ENCODE data around the gene ATR.

Gene ATR

GRCh38 chr3:142613491-142613890 lies 35.0 kb upstream of the ATR start:
- no peak for TF ChIP-seq REST (IDR thresholded peaks at IDR 0.05; ENCODE audit: insufficient replicate concordance, low read depth)
- TF ChIP-seq CTCF (IDR thresholded peaks at IDR 0.05; ENCODE audit: insufficient read depth, low read length), result no peak
- no peak for TF ChIP-seq GABPA (IDR thresholded peaks at IDR 0.05; ENCODE audit: low read depth)
- no peak for TF ChIP-seq SPI1 (IDR thresholded peaks at IDR 0.05; ENCODE audit: borderline replicate concordance, low read depth)
- TF ChIP-seq POLR2AphosphoS5 (IDR thresholded peaks at IDR 0.05; ENCODE audit: low read depth), result no peak

GRCh38 chr3:142611206-142611605 lies 32.7 kb upstream of the ATR start:
- DNase-seq (ENCODE audit: low read depth in 1 of 2, low spot score in 1 of 2), result no peak
- Histone ChIP-seq H3K27me3 (ENCODE audit: insufficient read depth, poor library complexity, severe bottlenecking) (no peaks in the 10 kb centered on the region), H3K4me3 (replicated peaks; ENCODE audit: insufficient read depth, low read length) (no peak overlapping the region), H3K27ac (replicated peaks) (no peak overlapping the region)
- TF ChIP-seq POLR2AphosphoS5 (IDR thresholded peaks at IDR 0.05; ENCODE audit: low read depth) (no peak), REST (IDR thresholded peaks at IDR 0.05; ENCODE audit: insufficient replicate concordance, low read depth) (no peak), GABPA (IDR thresholded peaks at IDR 0.05; ENCODE audit: low read depth) (no peak), SPI1 (IDR thresholded peaks at IDR 0.05; ENCODE audit: borderline replicate concordance, low read depth) (no peak), CTCF (IDR thresholded peaks at IDR 0.05; ENCODE audit: insufficient read depth, low read length) (no peak)

More at GRCh38 chr3:142613491-142613890, 35.0 kb upstream of the ATR start:
- Histone ChIP-seq H3K27me3 (ENCODE audit: insufficient read depth, poor library complexity, severe bottlenecking) (no peaks in the 10 kb centered on the region), H3K4me3 (replicated peaks; ENCODE audit: insufficient read depth, low read length) (no peak overlapping the region), H3K27ac (replicated peaks) (no peak overlapping the region)
- DNase-seq (ENCODE audit: low read depth in 1 of 2, low spot score in 1 of 2), result no peak

- no peaks in the 10 kb centered on the region for H3K27me3 ChIP-seq (ENCODE audit: insufficient read depth, poor library complexity, severe bottlenecking)
- no peak for TF ChIP-seq GABPA (IDR thresholded peaks at IDR 0.05; ENCODE audit: low read depth)
- TF ChIP-seq SPI1 (IDR thresholded peaks at IDR 0.05; ENCODE audit: borderline replicate concordance, low read depth), result no peak
- TF ChIP-seq POLR2AphosphoS5 (IDR thresholded peaks at IDR 0.05; ENCODE audit: low read depth), result no peak
- no peak for TF ChIP-seq CTCF (IDR thresholded peaks at IDR 0.05; ENCODE audit: insufficient read depth, low read length)
- TF ChIP-seq REST (IDR thresholded peaks at IDR 0.05; ENCODE audit: insufficient replicate concordance, low read depth), result no peak
- no peak overlapping the region for H3K27ac ChIP-seq (replicated peaks)
- no peak overlapping the region for H3K4me3 ChIP-seq (replicated peaks; ENCODE audit: insufficient read depth, low read length)
- DNase-seq (ENCODE audit: low read depth in 1 of 2, low spot score in 1 of 2), result no peak
Observed at GRCh38 chr3:142609136-142609535, 30.6 kb upstream of the ATR start.

Data from HL-60 (cell line).